PC-3 (cell line): Measurements from ENCODE around the gene RCOR1.

Experiments used
- CTCF ChIP-seq: fragments of 300-600 bp; sonication (generic); conservative IDR thresholded peaks from 2 replicates; pipeline ENCODE4 v1.5.1; 2017; ENCODE audit warnings: antibody characterized with exemption, low read depth, mild to moderate bottlenecking, low read length
- EZH2 ChIP-seq: fragments of 300-600 bp; sonication (generic); IDR thresholded peaks from one replicate; pipeline ENCODE4 v1.6.1; 2017; ENCODE audit warnings: antibody characterized with exemption, mild to moderate bottlenecking, low read length; ENCODE audit not compliant: unreplicated experiment
- EZH2phosphoT487 ChIP-seq: fragments of 300-600 bp; sonication (generic); IDR thresholded peaks from 2 replicates; pipeline ENCODE4 v1.6.1; 2018; ENCODE audit warnings: mild to moderate bottlenecking, antibody characterized with exemption, low read length, borderline replicate concordance

- TF ChIP-seq CTCF = no peak
- TF ChIP-seq EZH2phosphoT487 = no peak
- no peak for TF ChIP-seq EZH2
These were observed 75.3 kb downstream of the RCOR1 start for GRCh38 chr14:102667703-102668102.
